Activated B cell treated with CpG ODN at 0.5 μM for 24 hours (primary cell): Measurements from ENCODE around the gene SENP1. TPM values are rescaled to one million over a fixed set of nuclear protein-coding genes. Genes with fewer than 3 reads are reported as not detected.

Experiments used
- ATAC-seq: fragments of 200-7000 bp; cut with Tn5 transposase; one replicate; pipeline ENCODE4 v1.10.0; 2021; ENCODE audit warnings: low read depth, mild to moderate bottlenecking, moderate library complexity
- CTCF ChIA-PET: fragments of 350-600 bp; sonication (Branson Sonifier 250); formaldehyde crosslinking; loops from one replicate; lab custom pipeline; 2021; ENCODE audit warnings: antibody characterized with exemption; lab: Charles Lee
- POLR2A ChIA-PET: fragments of 350-600 bp; sonication (Branson Sonifier 250); formaldehyde crosslinking; loops from one replicate; lab custom pipeline; 2021; ENCODE audit warnings: antibody characterized with exemption; lab: Charles Lee
- DNase-seq: peaks from one replicate; pipeline ENCODE4 v3.0.0; 2022
- H3K27ac Mint-ChIP-seq: one replicate; pipeline ENCODE4 v1.8.0; 2020; ENCODE audit warnings: mixed read lengths
- H3K27me3 Mint-ChIP-seq: one replicate; pipeline ENCODE4 v1.8.0; 2021; ENCODE audit warnings: mixed read lengths
- H3K36me3 Mint-ChIP-seq: one replicate; pipeline ENCODE4 v1.8.0; 2021; ENCODE audit warnings: low read depth, mixed read lengths
- H3K4me1 Mint-ChIP-seq: one replicate; pipeline ENCODE4 v1.8.0; 2021; ENCODE audit warnings: mixed read lengths
- H3K4me3 Mint-ChIP-seq: one replicate; pipeline ENCODE4 v1.8.0; 2020; ENCODE audit warnings: mild to moderate bottlenecking, mixed read lengths
- H3K9me3 Mint-ChIP-seq: one replicate; pipeline ENCODE4 v1.8.0; 2020; ENCODE audit warnings: mixed read lengths
- intact Hi-C: fragments of 100-400 bp; cut with micrococcal nuclease; formaldehyde crosslinking; loops from one replicate; pipeline ENCODE4 v1.15.1; 2024
- total RNA-seq: library from RNA; stranded (reverse); gene quantifications from 2 replicates; pipeline ENCODE4 v1.2.3, GENCODE V29; 2022
- TF ChIP-seq, protein P1 (sequence below): fragments of 200-600 bp; IDR thresholded peaks from one replicate; pipeline ENCODE4 v1.8.0; 2022; ENCODE audit warnings: antibody characterized with exemption, mild to moderate bottlenecking

Gene SENP1
- total RNA-seq, 1 donor from 2014 or later: 43.2 TPM

DNA sequence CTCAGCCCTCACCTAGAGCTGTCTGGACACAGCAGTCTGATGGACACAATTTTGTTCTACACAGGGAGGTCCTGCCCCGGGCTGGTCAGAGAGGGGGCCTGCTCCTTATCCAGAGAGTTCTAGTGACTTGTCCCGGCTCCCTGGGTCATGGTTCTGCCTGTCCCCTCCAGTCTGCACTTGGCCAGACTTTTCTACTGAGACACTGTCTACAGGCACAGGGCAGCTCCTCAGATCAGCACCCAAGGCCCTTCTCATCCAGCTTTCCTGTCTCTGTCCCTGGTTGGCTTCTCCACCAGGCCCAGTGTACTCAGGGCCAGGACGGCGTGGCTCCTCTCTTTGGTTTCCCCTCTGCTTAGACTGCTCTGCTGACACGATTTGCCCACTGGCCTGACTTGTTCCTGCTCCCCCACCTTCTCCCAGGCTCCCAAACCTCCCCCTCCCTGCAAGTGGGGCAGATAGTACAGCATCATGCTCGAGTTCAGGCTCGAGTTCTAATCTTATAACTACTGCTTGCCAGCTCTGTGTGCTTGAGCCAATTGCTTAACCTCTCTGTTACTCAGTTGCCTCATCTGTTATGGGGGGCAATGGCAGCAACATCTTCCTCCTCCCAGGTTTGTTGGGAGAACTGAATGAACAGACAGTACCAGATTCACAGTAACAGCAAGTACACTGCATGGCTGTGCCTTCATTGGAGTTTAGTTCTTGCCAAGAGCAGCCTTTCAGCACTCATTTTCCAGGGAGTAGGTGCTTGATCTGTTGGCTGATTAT lies 79.6 kb downstream of the SENP1 start:
- H3K4me1 Mint-ChIP-seq: peaks cover 8% of the 10 kb centered on the region
- TF ChIP-seq, protein P1, sequence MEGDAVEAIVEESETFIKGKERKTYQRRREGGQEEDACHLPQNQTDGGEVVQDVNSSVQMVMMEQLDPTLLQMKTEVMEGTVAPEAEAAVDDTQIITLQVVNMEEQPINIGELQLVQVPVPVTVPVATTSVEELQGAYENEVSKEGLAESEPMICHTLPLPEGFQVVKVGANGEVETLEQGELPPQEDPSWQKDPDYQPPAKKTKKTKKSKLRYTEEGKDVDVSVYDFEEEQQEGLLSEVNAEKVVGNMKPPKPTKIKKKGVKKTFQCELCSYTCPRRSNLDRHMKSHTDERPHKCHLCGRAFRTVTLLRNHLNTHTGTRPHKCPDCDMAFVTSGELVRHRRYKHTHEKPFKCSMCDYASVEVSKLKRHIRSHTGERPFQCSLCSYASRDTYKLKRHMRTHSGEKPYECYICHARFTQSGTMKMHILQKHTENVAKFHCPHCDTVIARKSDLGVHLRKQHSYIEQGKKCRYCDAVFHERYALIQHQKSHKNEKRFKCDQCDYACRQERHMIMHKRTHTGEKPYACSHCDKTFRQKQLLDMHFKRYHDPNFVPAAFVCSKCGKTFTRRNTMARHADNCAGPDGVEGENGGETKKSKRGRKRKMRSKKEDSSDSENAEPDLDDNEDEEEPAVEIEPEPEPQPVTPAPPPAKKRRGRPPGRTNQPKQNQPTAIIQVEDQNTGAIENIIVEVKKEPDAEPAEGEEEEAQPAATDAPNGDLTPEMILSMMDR: no peak
- POLR2A ChIA-PET: no interaction called here
- H3K27me3 Mint-ChIP-seq: peaks cover 12% of the 10 kb centered on the region
- CTCF ChIA-PET: no interaction called here
- no peak for ATAC-seq
- H3K36me3 Mint-ChIP-seq: no peaks in the 10 kb centered on the region
- intact Hi-C loops: no loop called here
- H3K4me3 Mint-ChIP-seq: no peak overlapping the region
- H3K9me3 Mint-ChIP-seq: no peaks in the 10 kb centered on the region
- DNase-seq: no peak
- no peak overlapping the region for H3K27ac Mint-ChIP-seq

DNA sequence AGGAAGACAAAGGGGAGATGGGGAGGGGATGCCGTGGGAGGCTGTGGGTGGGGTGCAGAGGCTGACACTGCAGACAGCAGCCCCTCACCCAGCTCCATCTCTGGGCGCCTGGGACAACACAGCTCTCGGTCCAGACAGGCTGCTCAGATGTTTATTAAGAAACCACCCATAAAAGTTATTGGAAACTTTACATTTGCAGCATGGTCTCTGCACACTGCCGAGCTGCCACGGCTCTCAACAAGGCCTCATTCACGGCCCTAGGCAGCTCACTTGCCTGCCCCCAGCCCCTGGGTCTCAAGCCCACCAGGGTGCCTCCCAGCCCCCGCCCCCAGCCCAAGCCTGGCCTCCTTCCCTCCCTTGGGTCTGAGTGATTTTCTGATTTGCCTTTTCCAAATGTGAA lies 80.6 kb downstream of the SENP1 start:
- no peaks in the 10 kb centered on the region for H3K9me3 Mint-ChIP-seq
- peaks cover 13% of the 10 kb centered on the region for H3K27me3 Mint-ChIP-seq
- ChIA-PET CTCF (interaction anchor here (0.6 kb wide), 1 partner anchor 139 kb away, joined by 3 read pairs; no protein-coding TSS in a partner anchor), POLR2A (no interaction called here)
- DNase-seq (no peak), ATAC-seq (no peak)
- H3K4me1 Mint-ChIP-seq: peaks cover 8% of the 10 kb centered on the region
- H3K27ac Mint-ChIP-seq: no peak overlapping the region
- no peak overlapping the region for H3K4me3 Mint-ChIP-seq
- intact Hi-C loops: no loop called here
- H3K36me3 Mint-ChIP-seq: no peaks in the 10 kb centered on the region
- TF ChIP-seq, protein P1: no peak

DNA sequence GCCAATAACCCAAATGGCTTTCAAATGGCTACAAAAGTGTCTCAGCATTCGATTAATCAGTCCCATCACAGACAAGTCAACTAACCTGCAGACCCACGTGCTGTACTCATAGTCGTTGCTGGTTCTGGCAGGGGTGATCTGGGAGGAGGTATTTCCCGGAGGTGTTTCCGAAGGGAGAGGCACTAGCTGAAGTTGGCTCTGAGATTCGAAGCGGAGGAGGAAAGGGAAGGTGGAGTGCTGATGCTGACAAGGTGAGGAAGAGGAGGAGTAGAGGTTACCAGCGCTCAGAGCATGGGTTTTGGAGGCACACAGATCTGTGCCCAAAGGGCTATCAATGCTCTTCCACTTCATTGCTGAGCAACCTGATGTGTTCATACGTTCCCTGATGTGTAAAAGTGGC lies 81.1 kb downstream of the SENP1 start:
- TF ChIP-seq, protein P1: no peak
- POLR2A ChIA-PET: no interaction called here
- ATAC-seq (no peak), DNase-seq (no peak)
- CTCF ChIA-PET: interaction anchor here (0.6 kb wide), 1 partner anchor 139 kb away, joined by 3 read pairs; no protein-coding TSS in a partner anchor
- Mint-ChIP-seq H3K4me3 (no peak overlapping the region), H3K27ac (no peak overlapping the region), H3K9me3 (no peaks in the 10 kb centered on the region), H3K36me3 (no peaks in the 10 kb centered on the region), H3K4me1 (peaks cover 8% of the 10 kb centered on the region), H3K27me3 (peaks cover 13% of the 10 kb centered on the region)
- intact Hi-C loops: no loop called here

DNA sequence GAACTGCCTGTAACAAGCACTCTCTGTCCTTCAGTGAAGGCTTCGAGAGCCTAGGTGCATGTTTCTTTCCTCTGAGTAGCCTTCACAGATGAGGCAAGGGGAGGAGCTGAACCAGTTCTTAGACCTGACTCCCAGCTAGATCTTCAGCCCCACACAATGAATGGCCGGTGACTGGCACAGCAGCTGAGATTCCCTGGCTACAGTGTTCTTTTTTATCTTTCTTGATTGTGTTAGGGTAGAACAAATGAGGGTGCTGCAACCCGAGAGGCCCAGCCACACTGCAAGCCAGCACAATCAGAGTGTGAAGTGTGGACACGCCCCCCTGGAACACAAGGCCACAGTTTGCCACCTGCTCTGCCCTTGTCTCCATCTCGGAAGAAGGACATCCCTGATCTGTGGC lies 82.5 kb downstream of the SENP1 start:
- ChIA-PET CTCF (no interaction called here), POLR2A (no interaction called here)
- DNase-seq (no peak), ATAC-seq (no peak)
- TF ChIP-seq, protein P1: no peak
- intact Hi-C loops: no loop called here
- peaks cover 18% of the 10 kb centered on the region for H3K27me3 Mint-ChIP-seq
- no peaks in the 10 kb centered on the region for H3K9me3 Mint-ChIP-seq
- peaks cover under 1% of the 10 kb centered on the region for H3K4me1 Mint-ChIP-seq
- H3K27ac Mint-ChIP-seq: no peak overlapping the region
- H3K4me3 Mint-ChIP-seq: no peak overlapping the region
- H3K36me3 Mint-ChIP-seq: no peaks in the 10 kb centered on the region

DNA sequence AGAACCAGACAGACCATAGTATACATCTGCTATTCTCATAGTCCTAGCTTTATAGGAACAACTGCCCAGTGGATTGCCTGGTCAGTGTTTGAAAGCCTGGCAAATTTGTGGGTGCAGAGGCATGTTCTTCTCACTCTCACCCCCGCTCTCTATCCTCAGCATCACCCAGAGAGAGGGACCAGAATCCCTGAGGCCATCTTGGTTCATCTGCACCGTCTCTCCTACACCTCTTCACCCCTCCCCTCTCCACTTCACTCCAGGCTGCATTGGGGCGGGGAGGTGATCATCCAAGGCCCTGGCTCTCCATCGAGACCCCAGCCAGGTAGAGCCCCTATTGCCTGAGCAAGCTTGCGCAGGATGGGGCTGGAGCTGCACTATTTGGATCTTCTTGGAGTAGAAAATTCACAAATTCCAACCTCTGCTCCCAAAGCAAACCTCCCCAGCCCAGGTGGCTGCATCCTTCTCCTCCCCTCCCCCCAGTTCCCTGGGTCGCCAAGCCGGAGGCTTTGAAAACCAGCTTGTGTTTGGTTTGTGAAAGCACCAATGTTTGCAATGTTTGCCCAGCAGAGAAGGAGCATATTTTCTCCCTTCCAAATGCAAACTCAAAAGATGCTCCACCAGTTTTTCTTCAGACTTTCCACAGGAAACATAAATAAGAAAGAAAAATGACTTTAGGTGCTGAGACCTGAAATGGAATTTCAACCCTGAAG lies 83.0 kb downstream of the SENP1 start:
- ATAC-seq: no peak

More for the DNA sequence above, 83.0 kb downstream of the SENP1 start:
- ChIA-PET CTCF (no interaction called here), POLR2A (no interaction called here)
- no peak overlapping the region for H3K27ac Mint-ChIP-seq
- intact Hi-C loops: no loop called here
- DNase-seq: no peak
- TF ChIP-seq, protein P1: no peak
- no peak overlapping the region for H3K4me3 Mint-ChIP-seq
- no peaks in the 10 kb centered on the region for H3K36me3 Mint-ChIP-seq
- no peaks in the 10 kb centered on the region for H3K9me3 Mint-ChIP-seq
- H3K27me3 Mint-ChIP-seq: peaks cover 20% of the 10 kb centered on the region
- H3K4me1 Mint-ChIP-seq: no peaks in the 10 kb centered on the region
